SKM-1 treated with dmso at 0.1 percent for 144 hours (cell line): ENCODE results near the gene CEP295NL.
A peak's percentile ranks its signal among the peaks of the same experiment; 100 is the strongest.
"Not testable (repeated sequence)": the region's sequence is repeated elsewhere in the genome, so short reads cannot be mapped to it uniquely, and the experiment has no call there.

Source experiments
- DNase-seq: peaks from one replicate; lab custom pipeline; 2025; ENCODE audit not compliant: unreplicated experiment; lab: John Stamatoyannopoulos, UW

Gene CEP295NL

DNA sequence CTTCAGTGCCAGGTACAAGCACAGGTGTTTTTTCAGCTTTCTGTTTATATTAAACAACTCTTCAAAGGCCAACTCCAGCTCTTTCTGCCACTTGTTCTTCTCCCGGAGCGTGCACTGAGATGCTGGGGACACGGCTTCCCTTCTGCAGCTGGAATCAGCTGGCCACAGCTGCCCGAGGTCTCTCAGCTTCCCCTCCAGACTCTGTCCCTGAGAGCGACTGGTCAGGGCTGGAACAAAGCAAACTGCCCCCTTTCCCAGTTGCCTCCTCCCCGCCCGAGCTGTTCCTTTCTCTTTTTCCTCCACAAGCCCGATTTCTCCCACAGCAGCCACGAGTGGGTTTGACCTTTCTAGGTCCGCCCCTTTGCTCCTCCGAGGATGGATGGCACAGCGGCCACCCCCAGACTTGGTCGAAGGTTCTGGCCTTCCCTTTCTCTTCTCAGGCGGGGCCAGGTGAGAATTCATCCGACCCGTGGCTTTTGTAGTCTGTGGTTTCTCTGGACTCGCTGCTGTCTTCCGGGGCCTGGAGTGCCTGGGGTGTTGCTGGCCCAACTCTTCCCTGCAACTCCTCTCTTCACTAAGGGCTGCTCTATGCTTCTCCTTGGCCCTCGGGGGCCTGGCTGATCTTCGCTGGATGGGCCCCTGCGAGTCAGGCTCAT is 11.5 kb downstream of the CEP295NL start:
- no peak for DNase-seq

DNA sequence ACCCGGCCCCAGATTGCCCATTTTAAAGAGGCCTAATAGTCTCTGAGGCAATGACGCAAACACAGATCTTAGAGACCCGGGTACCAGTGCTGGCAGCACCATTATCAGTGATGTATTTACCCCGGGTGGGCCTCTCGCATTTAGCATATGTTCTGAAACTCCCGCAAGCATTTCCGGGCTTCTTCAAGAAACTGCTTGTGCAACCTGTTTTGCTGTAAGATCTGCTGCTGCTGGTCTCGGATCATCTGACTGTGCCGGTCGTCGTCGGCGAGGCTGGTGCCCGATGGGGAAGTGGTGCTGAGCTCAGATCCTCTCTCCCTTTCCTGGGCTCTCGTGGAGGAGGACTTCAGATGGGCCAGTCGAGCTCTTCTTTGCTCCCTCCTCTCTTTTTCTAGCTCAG is 12.5 kb downstream of the CEP295NL start:
- DNase-seq, result peak; percentile 97

- not testable (repeated sequence) for DNase-seq
Observed at GRCh38 chr17:78890096-78890495, 12.9 kb downstream of the CEP295NL start.

GRCh38 chr17:78889531-78889930 is 13.5 kb downstream of the CEP295NL start:
- DNase-seq, result no peak

DNA sequence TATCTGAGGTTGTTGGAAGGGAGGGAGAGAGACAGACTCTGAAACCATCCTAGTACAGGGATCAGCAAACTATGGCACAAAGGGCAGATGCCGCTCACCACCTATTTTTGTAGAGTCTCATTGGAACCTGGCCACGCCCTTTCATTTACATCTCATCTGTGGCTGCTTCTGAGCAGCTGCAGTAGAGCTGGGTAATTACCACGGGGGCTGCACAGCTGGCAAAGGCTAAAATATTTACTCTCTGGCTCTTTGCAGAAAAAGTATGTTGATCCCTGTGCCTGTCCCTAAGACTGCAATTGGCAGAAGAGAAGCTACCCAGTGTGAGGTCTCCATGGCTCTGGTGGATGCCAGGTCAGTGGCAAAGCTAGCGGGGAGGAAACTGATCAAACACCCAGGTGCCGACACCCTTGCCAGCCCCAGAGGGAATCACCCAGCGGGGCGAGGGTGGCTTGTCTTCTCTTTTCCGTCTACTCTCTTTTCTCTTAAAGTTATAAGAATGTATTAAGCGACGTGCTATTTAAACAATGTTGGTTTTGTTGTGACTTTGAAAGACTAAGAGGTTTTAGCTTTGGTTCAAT is 14.0 kb downstream of the CEP295NL start:
- DNase-seq, result no peak

- no peak for DNase-seq
Observed at GRCh38 chr17:78886954-78887353, 16.0 kb downstream of the CEP295NL start.

GRCh38 chr17:78885956-78886355 is 17.0 kb downstream of the CEP295NL start:
- DNase-seq, result no peak

GRCh38 chr17:78884876-78885667 is 17.9 kb downstream of the CEP295NL start:
- DNase-seq, result no peak

GRCh38 chr17:78884148-78884825 is 18.7 kb downstream of the CEP295NL start:
- DNase-seq, result no peak

DNA sequence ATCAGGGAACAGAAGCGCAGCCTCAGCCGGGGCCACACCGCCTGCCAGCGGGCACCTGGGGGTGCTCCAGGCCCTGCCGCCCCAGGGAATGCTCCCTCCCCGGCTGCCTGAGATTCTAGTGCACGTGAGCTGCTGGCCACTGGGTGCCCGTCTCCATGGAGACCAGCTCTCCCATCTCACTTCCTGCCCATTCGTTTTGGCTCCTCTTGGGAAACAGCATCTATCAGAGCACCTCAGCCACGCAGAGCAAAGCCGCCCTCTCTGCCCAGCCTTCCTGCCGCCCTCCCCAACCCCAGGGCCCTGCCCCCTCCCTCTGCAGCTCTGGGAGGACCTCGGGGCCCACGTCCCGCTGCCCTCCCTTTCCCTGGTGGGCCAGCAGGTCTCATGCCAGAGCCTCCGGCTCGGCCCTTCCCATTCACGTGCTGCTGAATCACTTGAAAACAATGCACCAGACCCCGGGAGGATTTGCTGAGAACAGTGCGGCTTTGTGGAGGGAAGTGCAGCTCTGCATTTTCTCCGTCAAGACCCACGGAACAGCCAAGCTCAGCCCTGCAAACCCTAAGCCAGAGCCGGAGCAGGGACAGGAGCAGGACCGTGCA is 19.4 kb downstream of the CEP295NL start:
- DNase-seq, result peak; percentile 8

DNA sequence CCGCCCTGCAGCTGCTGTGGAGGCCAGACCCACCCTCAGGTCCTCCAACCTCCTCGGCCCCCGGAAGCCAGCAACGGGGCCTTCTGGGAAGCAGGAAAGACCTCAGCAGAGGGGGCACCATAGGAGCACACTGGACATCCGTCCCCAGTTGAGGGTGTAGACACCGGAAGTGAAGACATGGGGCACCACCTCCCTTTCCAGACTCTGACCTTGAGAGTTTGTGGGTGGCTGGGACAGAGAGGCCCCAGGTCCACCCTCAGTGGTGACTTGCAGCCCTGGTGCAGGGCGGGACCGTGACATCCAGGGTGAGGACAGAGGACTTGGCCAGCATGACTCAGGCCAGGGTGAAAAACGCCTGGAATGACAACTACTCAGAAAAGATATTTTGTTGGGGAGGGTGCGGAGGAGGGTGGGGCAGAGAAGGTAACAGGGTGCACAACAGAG is 19.9 kb downstream of the CEP295NL start:
- no peak for DNase-seq

DNA sequence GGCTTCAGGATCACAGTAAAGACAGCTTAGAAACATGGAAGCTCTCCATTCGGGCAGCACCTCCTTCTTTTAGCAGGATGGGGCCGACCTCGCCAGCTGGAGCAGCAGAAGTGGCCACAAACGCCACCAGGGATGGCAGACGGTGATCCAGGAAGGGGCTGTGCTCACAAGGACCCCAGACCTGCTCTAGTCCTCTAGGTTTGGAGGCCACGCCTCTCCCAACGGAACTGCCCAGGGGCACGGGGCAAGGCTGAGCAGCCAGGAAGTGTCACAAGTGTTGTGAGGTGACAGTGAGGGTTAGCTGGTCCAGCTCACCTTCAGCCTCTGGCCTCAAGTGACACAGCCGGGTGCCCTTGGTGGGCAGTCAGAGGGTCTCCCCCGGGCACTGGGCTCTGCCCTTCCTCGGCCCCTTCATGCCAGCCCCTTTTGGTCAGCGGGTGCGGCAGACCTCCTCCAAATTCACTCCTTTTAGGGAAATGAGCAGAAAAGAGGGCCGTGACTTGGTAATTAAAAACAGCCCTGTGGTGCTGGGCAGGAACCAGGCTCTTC is 20.4 kb downstream of the CEP295NL start:
- DNase-seq, result no peak

DNA sequence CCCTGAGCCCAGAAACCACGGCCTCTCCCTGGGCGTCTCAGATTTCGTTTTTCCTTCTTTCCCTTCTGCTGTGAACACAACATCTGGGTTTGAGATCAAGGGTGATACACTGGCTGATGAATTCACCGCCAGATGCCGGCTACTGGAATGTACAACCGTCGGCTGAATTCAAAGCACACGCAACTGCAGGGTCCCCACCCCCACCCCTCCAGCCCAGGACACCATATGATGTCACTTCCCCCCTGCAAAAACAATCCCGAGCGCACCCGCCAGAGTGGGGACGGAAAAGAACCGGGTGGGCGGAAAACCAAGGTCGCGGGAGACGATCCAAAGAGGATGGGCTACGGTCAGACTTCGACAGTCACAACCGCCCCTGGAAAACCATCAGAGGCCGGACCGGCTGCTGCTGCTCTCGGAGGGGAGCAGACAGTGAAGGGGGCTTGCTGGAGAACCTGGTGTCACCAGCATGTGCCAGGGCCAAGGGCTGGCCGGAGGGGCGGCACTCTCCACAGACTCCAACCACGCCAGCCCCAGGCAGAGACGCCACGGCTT is 23.3 kb downstream of the CEP295NL start:
- DNase-seq, result no peak

DNA sequence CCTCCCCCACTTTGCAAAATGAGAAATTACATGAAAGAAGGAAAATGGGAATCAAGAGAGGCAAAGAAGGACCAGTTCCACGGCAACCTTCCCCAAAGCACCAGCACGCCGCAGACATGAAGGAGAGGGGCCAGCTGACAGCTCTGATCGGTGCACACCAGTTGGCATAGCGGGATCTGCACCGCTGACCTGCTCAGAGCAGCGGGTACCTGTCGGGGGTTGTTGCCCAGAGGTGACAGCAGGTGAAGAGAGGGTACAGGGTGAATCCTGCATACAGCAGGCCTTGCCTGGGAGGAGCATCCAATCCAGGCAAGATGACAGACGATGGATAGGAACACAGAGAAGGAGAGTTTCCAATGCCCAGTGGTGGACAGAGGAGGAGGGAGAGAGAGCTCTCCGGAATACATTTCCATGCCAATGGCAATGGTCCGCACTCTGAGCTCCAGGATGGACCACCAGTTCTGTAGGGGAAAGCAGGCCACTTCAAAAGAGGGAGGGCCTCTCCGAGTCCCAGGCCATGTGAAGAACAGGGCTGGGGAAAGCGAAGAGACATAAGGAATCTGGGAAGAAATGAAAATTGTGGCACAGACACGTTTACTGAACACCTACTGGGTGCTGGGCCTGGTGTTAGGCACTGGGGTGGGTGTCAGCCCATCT is 24.0 kb downstream of the CEP295NL start:
- DNase-seq, result no peak

GRCh38 chr17:78878261-78878660 is 24.7 kb downstream of the CEP295NL start:
- no peak for DNase-seq

DNA sequence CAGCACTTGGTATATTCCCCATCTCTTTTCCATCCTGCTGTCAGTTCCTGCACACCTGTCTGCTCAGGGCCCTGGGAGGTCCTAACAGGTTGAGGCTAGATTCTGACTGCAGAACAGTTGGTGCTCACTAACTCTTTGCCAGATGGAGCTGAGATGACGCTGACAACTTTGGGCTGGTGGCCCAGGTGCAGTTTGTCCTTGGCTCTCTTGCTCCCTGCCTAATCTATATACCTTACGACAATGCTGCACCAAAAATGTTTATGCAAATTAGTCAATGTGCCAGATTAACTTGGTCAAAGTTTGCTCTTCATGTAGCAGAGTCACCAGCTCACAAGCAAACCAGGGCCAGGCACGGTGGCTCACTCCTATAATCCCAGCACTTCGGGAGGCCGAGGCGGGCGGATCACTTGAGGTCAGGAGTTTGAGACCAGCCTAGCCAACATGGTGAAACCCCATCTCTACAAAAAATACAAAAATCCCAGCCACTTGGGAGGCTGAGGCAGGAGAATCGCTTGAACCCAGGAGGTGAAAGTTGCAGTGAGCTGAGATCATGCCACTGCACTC is 26.0 kb downstream of the CEP295NL start:
- not testable (repeated sequence) for DNase-seq

DNA sequence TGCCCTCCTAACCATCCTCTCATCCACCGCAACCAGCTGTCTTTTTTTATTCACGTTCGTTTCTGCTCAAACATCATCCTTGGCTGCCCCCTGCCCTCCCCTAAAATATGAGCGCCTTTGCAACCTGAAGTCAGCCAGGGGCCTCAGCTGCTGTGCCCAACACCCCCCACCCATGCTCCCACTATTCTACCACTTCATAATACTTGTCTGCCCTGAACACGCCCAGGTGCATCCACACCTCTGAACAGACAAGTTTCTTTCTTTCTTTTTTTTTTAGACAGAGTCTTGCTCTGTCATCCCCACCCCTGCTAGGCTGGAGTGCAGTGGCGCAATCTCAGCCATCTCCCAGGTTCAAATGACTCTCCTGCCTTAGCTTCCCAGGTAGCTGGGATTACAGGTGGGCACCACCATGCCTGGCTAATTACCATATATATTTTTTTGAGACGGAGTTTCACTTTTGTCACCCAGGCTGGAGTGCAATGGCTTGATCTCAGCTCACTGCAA is 26.9 kb downstream of the CEP295NL start:
- no peak for DNase-seq

DNA sequence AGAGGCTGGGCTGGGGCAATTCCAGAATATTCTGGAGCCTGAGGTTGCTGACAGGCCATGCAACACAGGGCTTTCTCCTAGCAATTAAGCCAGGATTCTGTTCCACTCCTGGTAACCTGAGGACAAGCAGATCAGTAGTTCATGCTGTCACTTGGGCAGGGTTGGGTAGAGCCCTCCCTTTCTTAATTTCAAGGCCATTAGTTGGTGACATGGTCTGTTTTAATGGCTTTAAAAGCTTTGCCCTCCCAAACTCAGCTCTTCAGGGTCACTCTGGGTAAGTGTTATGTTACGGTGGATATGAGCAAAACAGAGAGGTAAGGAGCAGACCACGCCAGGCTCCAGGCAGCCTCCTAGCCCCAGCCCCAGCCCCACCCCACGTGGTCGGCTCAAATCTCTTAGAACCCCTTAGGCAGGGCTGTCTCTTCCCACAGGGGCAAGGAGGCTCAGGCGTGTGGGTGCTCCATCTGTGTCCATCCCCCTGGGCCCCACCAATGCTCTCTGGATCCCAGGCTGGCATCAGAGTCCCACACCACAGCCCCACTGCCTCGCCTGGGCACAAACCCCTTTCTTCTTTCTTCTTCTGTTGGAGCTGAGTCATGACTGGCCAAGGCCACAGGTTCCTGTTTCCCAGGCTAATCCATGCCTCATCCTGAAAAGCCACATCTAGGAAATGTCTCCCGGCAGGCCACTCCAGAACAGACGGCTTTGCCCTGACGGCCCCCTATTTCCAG is 27.5 kb downstream of the CEP295NL start:
- DNase-seq, result no peak
